Panc1 (cell line): ENCODE results near the gene ADPRHL1. TPM values are rescaled to one million over a fixed set of nuclear protein-coding genes. Genes with fewer than 3 reads are reported as not detected.

Experiments
- ATAC-seq: fragments of 200-7000 bp; cut with Tn5 transposase; 2 replicates; pipeline ENCODE4 v1.9.1; 2020; ENCODE audit warnings: mild to moderate bottlenecking, moderate library complexity
- BruUV-seq: library from RNA; stranded (reverse); fragments of 400-500 nt; replicated peaks from 2 replicates; lab custom pipeline; 2021; lab: Mats Ljungman, UMichigan
- CTCF ChIA-PET: fragments of 300-600 bp; sonication (Branson Sonifier 250); formaldehyde crosslinking; loops from one replicate; lab custom pipeline; 2022; ENCODE audit warnings: antibody characterized with exemption; lab: Charles Lee
- POLR2A ChIA-PET: fragments of 300-600 bp; sonication (Branson Sonifier 250); formaldehyde crosslinking; loops from one replicate; lab custom pipeline; 2022; ENCODE audit warnings: antibody characterized with exemption; lab: Charles Lee
- DNase-seq: peaks from one replicate; pipeline ENCODE4 v3.0.0-alpha.2; 2010; ENCODE audit warnings: low read depth, low spot score
- H3K27ac ChIP-seq: 2 replicates; pipeline ENCODE4 v1.5.1; 2011; ENCODE audit warnings: mild to moderate bottlenecking, low read length, inconsistent platforms
- H3K27me3 ChIP-seq: fragments of 200-500 bp; sonication (Bioruptor generic); 2 replicates; pipeline ENCODE4 v1.6.0; 2014; ENCODE audit warnings: low read length, inconsistent platforms; ENCODE audit not compliant: control insufficient read depth, insufficient read depth
- H3K36me3 ChIP-seq: fragments of 200-500 bp; sonication (Bioruptor generic); 2 replicates; pipeline ENCODE4 v1.5.1; 2014; ENCODE audit warnings: inconsistent platforms, mild to moderate bottlenecking, low read length, moderate library complexity; ENCODE audit not compliant: control insufficient read depth, insufficient read depth
- H3K4me1 ChIP-seq: 2 replicates; pipeline ENCODE4 v1.5.1; 2011; ENCODE audit warnings: inconsistent platforms, mild to moderate bottlenecking, low read length, moderate library complexity; ENCODE audit not compliant: control insufficient read depth, insufficient read depth
- H3K4me3 ChIP-seq, 2 experiments: 2 replicates each; pipeline ENCODE4 v1.5.1; 2011 to 2012; ENCODE audit warnings: low read depth in 2 of 2, low read length in 2 of 2, mild to moderate bottlenecking in 2 of 2, inconsistent platforms in 1 of 2, moderate library complexity in 1 of 2
- H3K9me3 ChIP-seq: fragments of 200-500 bp; sonication (Bioruptor generic); 2 replicates; pipeline ENCODE4 v1.5.1; 2014; ENCODE audit warnings: low read depth, mild to moderate bottlenecking, inconsistent platforms, low read length, moderate library complexity; ENCODE audit not compliant: control insufficient read depth, insufficient read depth
- CTCF ChIP-seq: fragments of 450-650 bp; IDR thresholded peaks from 2 replicates; pipeline ENCODE4 v1.5.1; 2017; ENCODE audit warnings: mild to moderate bottlenecking
- POLR2AphosphoS5 ChIP-seq: IDR thresholded peaks from 2 replicates; pipeline ENCODE4 v1.6.1; 2012; ENCODE audit warnings: mild to moderate bottlenecking, low read depth, low read length, moderate library complexity
- REST ChIP-seq, 2 experiments: IDR thresholded peaks; 2 replicates each; pipeline ENCODE4 v1.6.1; 2011 to 2012; ENCODE audit warnings: low read depth in 2 of 2, control low read depth in 1 of 2, low read length in 1 of 2, mild to moderate bottlenecking in 1 of 2, moderate library complexity in 1 of 2; ENCODE audit not compliant: insufficient read depth in 1 of 2
- SIN3A ChIP-seq: IDR thresholded peaks from 2 replicates; pipeline ENCODE4 v1.6.1; 2012; ENCODE audit warnings: low read depth, mild to moderate bottlenecking, low read length, moderate library complexity, borderline replicate concordance; ENCODE audit not compliant: insufficient read depth
- TCF7L2 ChIP-seq: IDR thresholded peaks from 2 replicates; pipeline ENCODE4 v1.6.1; 2011; ENCODE audit warnings: mild to moderate bottlenecking, low read depth, low read length, inconsistent platforms
- in situ Hi-C: cut with HindIII; loops from 2 replicates; pipeline ENCODE4 v1.10.0; 2016; ENCODE audit warnings: low sequenced_read_pairs, low pct_unique_long_range_greater_than_20kb
- intact Hi-C: fragments of 100-400 bp; cut with micrococcal nuclease; formaldehyde crosslinking; loops from one replicate; pipeline ENCODE4 v1.10.0; 2022; ENCODE audit not compliant: unreplicated experiment
- total RNA-seq: library from RNA; stranded (reverse); gene quantifications from one replicate; pipeline ENCODE4 v1.2.1, GENCODE V29; 2021; ENCODE audit not compliant: unreplicated experiment

The ADPRHL1 gene
- total RNA-seq, 1 experiment from 2014 or later: 4.8 TPM

GRCh38 chr13:113430378-113431110 lies 22.7 kb downstream of the ADPRHL1 start:
- H3K4me1 ChIP-seq: no peaks in the 10 kb centered on the region
- DNase-seq: no peak
- no peak overlapping the region for H3K4me3 ChIP-seq
- ATAC-seq: no peak
- no peaks in the 10 kb centered on the region for H3K9me3 ChIP-seq
- intact Hi-C loops (no loop called here), in situ Hi-C loops (no loop called here)
- H3K27me3 ChIP-seq: no peaks in the 10 kb centered on the region
- ChIA-PET CTCF (no interaction called here), POLR2A (no interaction called here)
- TF ChIP-seq REST (IDR thresholded peaks at IDR 0.05; ENCODE audit: insufficient read depth in 1 of 2, low read depth in 2 of 2, low read length in 1 of 2) (no peak), CTCF (no peak), TCF7L2 (no peak), SIN3A (no peak), POLR2AphosphoS5 (no peak)
- no peaks in the 10 kb centered on the region for H3K36me3 ChIP-seq
- H3K27ac ChIP-seq: no peak overlapping the region
- BruUV-seq: no TSS peak

GRCh38 chr13:113429608-113429985 lies 23.7 kb downstream of the ADPRHL1 start:
- ATAC-seq (no peak), DNase-seq (no peak)
- POLR2A ChIA-PET: no interaction called here

More at GRCh38 chr13:113429608-113429985, 23.7 kb downstream of the ADPRHL1 start:
- TF ChIP-seq POLR2AphosphoS5 (no peak), SIN3A (no peak), REST (IDR thresholded peaks at IDR 0.05; ENCODE audit: insufficient read depth in 1 of 2, low read depth in 2 of 2, low read length in 1 of 2) (no peak), CTCF (no peak), TCF7L2 (no peak)
- Histone ChIP-seq H3K36me3 (no peaks in the 10 kb centered on the region), H3K27me3 (no peaks in the 10 kb centered on the region), H3K4me3 (no peak overlapping the region), H3K4me1 (no peaks in the 10 kb centered on the region), H3K9me3 (no peaks in the 10 kb centered on the region), H3K27ac (no peak overlapping the region)
- CTCF ChIA-PET: no interaction called here
- intact Hi-C loops: loop anchor here (5.0 kb wide), 1 partner anchor 377 kb away; no protein-coding TSS in a partner anchor
- BruUV-seq: no TSS peak
- in situ Hi-C loops: no loop called here
